Activated CD4-positive, CD25-positive, alpha-beta regulatory T cell treated with anti-CD3 and anti-CD28 coated beads, Interleukin-2, amount 50 U/mL, for 72 hours (primary cell): ENCODE data around the gene KCNJ6.

Source experiments
- DNase-seq: peaks from one replicate; pipeline ENCODE4 v3.0.0; 2021

The KCNJ6 gene

GRCh38 chr21:37631319-37632117 lies 284.7 kb downstream of the KCNJ6 start:
- no peak for DNase-seq

DNA sequence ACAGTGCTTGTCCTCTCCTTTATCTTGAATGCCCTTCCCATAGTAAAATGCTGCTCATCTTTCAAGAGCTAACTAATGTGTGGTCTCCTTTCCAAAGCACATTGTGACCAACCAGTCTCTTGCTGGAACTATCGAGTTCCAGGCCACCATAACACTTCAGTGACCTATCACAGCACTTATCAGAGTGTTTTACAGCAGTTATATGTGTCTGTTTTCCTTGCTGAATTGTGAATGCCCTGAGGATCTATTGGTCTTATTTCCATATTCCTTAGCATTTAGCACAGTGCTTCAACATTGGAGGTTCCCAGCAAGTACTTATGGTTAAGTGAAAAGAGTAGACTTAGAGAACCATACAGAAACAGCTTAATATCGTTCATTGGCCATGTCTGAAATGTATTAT lies 285.4 kb downstream of the KCNJ6 start:
- DNase-seq: no peak

DNA sequence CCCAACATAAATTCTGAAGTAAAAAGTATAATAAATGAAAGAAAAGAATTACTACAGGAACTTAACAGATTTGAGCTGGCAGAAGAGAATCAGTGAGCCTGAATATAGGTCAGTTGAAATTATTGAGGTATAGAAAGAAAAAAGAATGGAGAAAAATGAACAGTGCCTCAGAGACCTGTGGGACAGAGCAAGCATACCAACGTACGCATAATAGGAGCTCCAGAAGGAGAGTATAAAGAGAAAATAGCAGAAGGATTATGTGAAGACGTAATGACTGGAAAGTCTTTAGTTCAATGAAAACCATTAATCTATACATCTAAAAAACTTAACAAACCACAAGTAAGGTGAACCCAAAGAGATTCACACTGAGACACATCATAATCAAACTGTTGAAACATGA lies 287.9 kb downstream of the KCNJ6 start:
- no peak for DNase-seq

- no peak for DNase-seq
Measured at GRCh38 chr21:37627561-37627960, 288.7 kb downstream of the KCNJ6 start.

GRCh38 chr21:37627074-37627473 lies 289.2 kb downstream of the KCNJ6 start:
- no peak for DNase-seq

DNA sequence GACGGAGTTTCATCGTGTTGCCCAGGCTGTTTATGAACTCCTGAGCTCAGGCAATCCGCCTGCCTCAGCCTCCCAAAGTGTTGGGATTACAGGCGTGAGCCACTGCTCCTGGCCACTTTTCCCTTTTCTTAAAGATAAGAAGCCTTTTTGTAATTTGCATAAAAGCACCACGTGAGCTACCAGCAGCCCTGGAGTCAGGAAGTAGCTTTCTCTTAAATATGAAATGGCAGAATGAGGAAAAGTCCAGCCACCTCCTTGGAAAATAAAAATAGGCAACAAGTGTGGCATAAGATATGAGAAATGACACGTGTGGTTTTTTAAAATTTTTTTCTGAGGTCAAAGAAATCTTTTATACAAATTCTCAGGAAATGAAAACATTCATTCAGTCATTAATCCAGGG lies 289.9 kb downstream of the KCNJ6 start:
- DNase-seq: no peak

DNA sequence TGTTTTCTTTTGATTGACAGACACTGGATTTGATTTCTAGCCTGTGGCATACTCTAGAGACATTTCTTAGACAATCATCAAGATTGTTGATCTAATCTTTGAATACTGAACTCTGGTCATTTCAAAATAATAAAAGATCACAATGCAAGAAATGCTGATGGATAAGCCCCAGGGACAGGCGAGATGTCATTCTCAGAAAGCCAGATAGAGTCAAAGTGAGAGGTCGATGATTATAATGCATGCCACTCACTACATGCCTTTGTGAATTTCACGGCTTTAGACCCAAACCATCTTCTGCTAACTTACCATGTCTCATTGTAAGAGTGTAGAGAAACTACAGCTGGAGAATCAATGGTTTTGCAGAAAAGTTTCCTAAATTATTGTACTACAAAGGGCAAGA lies 292.6 kb downstream of the KCNJ6 start:
- DNase-seq: no peak

- no peak for DNase-seq
Measured at GRCh38 chr21:37623183-37623582, 293.1 kb downstream of the KCNJ6 start.

DNA sequence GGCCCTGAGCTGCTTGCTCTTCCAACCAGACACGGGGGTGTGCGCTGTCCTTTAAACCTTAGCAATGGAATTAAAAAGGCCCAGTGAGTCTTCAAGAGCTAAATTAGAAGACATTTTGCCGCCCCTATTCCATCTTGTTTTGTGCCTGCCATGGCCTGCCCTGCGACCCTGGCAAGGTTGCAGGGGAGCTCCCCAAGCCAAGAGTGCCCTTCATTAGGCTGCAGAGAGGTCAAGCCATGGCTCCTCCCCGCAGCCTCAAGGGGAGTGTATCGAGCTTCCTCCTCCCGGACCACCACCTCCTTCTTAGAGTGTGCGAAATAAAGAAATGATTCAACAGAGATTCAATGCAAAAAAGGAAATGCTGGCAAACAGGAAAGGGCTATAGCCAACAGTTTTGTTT lies 293.5 kb downstream of the KCNJ6 start:
- no peak for DNase-seq

DNA sequence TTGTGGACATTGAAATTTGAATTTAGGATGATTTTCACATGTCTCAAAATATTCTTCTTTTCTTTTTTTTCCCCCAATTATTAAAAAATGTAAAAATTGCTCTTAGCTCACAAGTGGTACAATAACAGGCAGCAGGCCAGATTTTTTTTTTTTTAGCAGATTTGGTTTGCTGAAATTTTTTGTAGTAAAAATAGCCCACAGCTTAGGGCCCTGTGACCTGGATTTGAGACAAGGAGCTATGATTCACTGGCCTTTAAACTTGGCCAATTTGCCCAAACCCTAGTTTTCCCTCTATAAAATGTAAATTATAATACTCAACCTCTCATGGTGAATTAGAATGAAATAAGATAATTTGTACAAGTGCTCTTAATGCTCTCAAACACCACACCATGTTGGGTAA lies 295.9 kb downstream of the KCNJ6 start:
- DNase-seq: no peak

DNA sequence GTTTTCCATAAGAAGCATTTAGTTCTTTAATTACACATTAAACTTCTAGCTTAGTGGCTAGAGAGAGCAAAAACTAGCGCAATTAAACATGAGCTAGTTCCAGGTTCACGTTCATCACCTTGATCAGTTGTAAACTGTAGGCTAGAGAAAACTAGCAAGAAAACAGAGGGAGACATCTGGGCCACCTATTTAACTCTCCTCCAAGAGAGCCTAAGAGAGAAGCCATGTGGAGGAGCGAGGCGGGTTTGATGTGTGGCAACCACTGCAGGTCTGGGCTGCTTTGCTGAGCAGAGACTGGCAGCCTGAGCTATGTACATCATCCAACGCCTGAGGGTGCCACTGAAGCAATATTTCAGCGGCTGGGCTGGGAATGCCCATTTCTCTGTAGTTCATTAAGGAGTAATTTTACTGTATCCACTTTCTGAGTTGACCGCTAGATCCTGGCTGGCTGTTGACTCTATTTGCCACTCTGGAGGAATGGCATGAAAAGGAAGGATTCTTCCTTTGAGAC lies 296.7 kb downstream of the KCNJ6 start:
- no peak for DNase-seq

DNA sequence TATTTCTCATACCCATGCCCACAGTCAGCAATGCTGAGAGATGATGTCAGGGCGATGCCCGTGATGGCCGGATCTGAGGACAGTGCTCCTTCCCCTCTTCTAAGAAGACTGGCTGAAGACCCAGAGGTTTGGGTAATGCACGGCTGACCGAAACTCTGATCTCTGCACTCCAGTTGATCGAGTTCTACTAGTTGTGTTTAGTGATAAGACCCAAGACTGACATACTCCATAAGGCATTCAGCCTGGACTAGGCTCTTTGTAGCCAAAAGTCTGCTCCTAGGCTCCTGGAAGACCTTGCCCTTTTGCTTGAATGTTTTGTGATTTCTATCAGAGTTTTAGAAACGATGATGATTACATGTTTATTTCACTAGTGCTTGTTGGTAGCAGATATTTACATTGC lies 298.2 kb downstream of the KCNJ6 start:
- DNase-seq: no peak

- DNase-seq: no peak
Measured at GRCh38 chr21:37615962-37616361, 300.3 kb downstream of the KCNJ6 start.

- DNase-seq: no peak
Measured at GRCh38 chr21:37614351-37614875, 301.8 kb downstream of the KCNJ6 start.

GRCh38 chr21:37607081-37607480 lies 309.2 kb downstream of the KCNJ6 start:
- no peak for DNase-seq

DNA sequence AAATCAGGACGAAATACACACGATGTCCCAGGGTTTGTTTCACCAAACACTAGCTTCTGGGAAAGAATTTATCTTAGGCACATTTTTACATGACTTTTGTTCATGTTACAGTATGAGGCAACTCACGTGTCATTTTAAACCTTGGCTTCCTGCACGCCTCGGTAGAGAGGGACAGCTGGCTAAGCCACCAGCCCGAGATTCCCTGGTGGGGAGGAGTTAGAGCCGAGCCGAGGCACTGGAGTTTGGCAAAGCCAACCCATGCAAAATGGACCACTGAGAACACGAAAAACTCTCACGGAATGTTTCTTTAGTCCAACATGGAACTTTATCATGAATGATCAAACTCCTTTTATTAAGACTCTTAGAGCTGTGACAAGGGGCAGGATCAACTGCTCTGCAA lies 309.7 kb downstream of the KCNJ6 start:
- no peak for DNase-seq

DNA sequence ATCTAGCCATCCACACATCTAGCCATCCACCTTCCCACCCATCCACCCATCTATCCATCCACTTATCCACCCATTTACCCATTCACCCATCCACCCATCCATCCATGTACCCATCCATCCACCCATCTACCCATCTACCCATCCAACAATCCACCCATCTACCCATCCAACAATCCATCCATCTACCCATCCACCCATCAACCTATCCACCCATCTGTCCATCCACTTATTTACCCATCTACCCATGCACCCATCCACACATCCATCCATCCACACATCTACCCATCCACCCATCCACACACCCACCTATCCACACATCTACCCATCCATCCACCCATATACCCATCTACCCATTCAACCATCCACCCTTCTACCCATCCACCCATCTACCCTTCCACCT lies 311.3 kb downstream of the KCNJ6 start:
- DNase-seq: no peak

DNA sequence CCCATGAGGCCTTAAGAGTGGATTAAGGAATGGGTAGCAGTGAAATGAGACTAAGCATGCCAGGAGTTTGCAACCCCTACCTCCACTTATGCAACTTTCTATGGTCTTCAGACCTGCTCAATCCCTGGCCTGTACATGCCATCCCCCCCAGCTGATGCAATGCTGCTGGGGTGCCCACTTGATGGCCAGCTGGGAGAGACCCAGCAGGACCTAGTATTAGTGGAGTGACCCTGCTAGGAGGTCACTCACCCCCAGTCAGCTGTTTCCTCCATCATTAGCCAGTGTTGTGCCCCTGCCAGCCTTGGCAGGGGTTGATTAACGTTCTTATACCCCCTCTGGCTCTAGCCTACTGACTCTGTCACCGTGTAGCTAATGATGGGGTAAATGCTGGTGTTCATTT lies 313.1 kb downstream of the KCNJ6 start:
- DNase-seq: no peak

DNA sequence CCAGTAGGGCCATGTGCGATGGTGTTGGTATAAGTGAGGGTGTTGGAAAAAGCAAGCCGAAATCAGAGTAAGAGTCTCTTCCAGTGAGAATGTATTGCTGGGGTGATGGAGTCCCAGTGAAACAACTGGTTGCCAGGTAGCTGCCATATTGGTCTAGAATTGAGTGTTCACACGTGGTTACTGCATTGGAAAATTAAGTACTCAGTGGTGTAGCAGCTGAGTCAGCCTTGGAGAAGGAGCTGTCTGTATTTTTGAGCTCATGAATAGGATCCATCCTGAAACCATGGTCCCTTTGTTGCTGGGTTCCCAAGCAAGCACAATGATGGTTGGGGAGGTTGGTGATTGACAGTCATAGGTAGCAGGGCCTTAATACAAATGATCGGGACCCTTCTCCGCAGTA lies 314.3 kb downstream of the KCNJ6 start:
- no peak for DNase-seq

DNA sequence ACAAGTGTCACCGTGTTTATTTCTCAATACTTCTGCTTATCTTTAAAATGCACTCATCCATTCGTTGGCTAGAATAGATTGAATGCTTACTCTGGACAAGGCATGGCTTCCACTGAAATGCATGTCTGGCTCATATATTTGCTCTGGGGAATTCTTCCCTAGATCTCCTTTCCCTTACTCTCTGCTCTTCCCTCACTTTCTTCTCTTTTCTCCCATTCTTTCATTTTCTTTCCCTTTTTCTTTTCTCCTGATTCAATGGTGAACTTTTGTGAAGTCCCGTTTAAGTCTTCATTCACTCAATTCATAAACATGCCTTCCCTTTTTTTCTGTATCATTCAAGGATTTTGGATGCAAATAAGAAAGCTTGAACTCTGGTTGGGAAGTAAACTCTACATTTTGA lies 315.2 kb downstream of the KCNJ6 start:
- no peak for DNase-seq

DNA sequence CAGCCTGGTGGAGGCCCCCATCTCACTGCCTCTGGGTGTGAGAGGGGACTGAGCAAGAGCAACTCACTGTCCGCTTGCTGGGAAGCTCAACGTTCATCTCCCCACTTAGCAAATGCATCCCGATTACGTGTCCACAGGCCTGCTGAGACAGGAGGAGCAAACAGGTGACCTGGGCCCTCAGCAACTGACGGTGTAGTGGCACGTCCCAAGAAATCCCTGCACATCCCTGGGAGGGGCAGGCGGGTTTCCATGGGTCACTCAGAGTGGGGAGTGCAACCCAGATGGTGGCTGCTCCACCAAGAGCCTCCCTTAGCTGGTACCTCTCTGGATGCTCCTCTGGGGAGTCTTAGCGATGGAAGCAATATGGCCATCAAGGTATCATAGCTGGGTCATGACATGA lies 320.3 kb downstream of the KCNJ6 start:
- no peak for DNase-seq

GRCh38 chr21:37594472-37594951 lies 321.7 kb downstream of the KCNJ6 start:
- no peak for DNase-seq

DNA sequence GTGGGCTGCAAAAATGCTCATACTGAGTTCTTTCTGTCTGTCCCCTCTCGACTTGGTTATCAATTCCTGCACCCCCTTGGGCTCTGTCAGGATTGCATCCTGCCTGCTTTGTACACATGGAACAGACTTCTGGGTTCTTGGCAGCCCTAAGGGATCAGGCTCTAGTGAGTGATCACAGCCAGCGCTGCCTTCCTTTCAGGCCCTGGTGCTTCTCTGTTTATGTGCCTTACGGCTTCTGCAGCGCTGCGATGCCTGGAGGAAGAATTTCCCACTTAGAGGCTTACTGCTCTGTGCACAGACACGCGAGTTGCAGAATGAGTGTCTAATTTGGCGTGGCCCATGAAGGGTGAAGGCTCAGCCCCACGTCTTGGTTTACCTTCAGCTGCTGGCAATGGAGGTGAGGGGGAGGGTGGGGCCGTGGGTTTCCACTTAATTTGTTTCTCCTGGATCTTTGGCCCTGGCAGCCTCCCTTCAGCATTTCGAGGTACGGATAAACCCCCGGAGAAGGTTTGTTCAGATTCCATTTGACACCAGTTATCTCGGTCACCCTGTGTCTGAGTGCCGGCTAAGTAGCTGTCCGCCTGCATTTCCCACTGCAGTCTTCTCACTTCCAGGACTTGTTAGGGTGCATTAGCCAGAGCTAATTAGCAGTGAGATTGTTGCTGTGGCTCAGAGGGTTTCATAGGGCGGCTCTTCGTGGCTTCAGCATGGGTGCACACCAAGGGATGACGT lies 322.4 kb downstream of the KCNJ6 start:
- no peak for DNase-seq

DNA sequence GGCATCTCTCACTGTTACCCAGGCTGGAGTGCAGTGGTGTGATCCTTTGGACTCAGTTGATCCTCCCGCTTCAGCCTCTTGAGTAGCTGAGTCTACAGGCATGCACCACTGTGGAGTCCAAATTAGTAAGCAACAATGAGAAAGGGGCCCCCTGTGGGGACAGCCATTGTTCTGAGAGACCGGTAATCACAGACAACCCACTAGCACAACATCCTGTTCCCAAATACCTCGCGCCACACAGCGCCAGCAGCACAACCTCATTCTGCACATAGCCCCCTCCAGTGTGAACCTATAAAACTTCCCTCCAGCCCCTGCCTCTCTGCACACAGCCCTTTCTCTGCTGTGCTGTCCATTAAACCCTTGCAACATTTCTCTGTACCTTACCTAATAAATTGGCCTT lies 323.2 kb downstream of the KCNJ6 start:
- DNase-seq: no peak
